ENCODE results near the gene SLC6A17.

DNA sequence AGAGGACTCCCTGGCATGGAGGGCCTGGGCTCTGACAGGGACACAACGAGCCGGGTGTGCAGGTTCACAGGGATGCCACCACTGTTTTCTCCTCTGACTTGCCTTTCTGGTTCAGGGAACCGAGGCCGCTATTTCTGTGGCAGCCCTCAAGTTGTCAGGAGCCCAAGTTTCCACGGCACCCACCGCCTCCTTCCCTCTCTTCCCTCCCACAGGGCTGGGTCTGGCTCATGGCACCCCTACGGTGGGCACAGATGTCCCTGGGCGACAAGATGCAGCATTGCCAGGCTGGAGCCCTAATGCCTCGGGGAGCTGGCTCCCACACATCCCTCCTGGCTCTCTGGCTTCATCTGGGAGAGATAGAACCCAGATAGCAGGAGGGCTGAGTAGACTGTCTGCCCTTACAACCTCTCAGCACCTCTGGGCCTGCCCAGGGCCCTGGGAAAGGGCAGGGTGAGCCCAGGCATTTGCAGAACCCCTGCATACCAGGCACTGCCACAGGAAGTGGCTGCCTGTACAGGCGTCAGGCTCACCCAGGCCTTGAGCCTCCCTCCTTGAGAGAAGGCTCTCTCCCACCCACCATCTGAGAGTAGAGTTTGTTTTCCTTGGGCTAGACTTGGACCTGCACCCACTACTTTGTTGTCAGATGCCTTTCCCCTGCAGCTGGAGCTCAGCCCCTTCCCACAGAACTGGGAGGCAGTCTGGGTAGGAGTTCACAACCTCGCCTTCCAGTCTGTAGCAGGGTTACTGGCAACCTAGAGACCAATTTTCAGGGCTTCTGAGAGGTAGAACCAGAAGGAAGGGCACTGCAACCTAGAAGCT lies 80.3 kb downstream of the SLC6A17 start:
- no peak for TF ChIP-seq POLR2A (IDR thresholded peaks at IDR 0.05)
- TF ChIP-seq, protein P1, sequence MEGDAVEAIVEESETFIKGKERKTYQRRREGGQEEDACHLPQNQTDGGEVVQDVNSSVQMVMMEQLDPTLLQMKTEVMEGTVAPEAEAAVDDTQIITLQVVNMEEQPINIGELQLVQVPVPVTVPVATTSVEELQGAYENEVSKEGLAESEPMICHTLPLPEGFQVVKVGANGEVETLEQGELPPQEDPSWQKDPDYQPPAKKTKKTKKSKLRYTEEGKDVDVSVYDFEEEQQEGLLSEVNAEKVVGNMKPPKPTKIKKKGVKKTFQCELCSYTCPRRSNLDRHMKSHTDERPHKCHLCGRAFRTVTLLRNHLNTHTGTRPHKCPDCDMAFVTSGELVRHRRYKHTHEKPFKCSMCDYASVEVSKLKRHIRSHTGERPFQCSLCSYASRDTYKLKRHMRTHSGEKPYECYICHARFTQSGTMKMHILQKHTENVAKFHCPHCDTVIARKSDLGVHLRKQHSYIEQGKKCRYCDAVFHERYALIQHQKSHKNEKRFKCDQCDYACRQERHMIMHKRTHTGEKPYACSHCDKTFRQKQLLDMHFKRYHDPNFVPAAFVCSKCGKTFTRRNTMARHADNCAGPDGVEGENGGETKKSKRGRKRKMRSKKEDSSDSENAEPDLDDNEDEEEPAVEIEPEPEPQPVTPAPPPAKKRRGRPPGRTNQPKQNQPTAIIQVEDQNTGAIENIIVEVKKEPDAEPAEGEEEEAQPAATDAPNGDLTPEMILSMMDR (IDR thresholded peaks at IDR 0.05): no peak

All from gastroesophageal sphincter (tissue), 3 donors.